Fibroblast of skin of abdomen (primary cell): ENCODE results near the gene RND2. TPM values are rescaled to one million over a fixed set of nuclear protein-coding genes. Genes with fewer than 3 reads are reported as not detected.
"Not testable (repeated sequence)": the region's sequence is repeated elsewhere in the genome, so short reads cannot be mapped to it uniquely, and the experiment has no call there.

ENCODE experiments used
- DNase-seq: peaks from one replicate; pipeline ENCODE4 v3.0.0-alpha.2; 2013
- polyA plus RNA-seq, 2 experiments: library from polyadenylated mRNA; unstranded; fragments of 120-200 nt; gene quantifications; one replicate each; pipeline ENCODE4 v1.2.1, GENCODE V29; 2013; ENCODE audit not compliant: insufficient read length in 2 of 2

Gene RND2, protein sequence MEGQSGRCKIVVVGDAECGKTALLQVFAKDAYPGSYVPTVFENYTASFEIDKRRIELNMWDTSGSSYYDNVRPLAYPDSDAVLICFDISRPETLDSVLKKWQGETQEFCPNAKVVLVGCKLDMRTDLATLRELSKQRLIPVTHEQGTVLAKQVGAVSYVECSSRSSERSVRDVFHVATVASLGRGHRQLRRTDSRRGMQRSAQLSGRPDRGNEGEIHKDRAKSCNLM
- 0.72 TPM for polyA plus RNA-seq (2013, experiment 1 of 2; ENCODE audit: insufficient read length)
- 0.81 TPM for polyA plus RNA-seq (2013, experiment 2 of 2; ENCODE audit: insufficient read length)

DNA sequence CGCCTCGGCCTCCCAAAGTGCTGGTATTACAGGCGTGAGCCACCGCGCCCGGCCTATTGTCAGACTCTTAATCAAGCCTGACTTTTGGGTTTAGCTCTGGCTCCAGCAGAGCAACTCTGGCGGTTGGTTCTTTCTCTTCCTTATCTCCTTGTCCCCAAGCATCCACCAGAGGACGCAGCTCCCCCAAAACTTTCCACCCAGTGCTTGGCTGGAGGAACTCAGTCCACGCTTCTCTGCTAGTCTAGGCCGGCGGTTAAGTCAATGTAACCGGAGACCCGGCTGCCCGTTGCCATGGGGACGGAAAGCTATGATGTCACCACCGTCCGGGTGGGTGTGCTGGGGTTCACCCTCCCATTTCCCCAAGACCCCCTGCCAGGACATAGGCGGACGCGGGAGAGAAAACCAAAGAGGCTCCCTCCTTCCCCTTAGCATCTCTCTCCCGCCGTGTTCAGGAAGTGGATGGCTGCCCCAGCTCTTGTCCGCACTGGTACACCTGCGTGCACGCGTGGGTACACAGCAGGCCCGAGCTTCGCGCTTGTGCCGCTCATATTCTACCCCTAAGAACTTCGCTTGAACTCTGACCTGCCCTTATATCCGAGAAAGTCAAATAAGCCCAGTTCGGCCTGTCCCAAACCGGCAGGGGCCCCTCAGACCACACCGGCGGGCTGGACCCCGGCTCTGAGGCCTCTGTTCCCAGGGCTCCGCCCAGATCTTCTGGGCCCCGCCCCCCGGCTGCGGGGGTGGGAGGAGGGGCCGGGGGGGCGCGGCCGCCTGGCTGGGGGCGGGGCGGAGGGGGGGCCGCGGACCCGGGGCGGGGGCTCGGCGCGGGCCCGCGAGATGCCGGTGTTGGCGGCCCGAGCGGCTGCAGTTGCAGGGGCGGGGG lies at the start of gene RND2:
Gene RND2 (plus strand): TSS at position 825 of the 883 bp plus-strand sequence. CDS start 117 bp downstream, outside the sequence.
- DNase-seq, result peak; percentile 95

DNA sequence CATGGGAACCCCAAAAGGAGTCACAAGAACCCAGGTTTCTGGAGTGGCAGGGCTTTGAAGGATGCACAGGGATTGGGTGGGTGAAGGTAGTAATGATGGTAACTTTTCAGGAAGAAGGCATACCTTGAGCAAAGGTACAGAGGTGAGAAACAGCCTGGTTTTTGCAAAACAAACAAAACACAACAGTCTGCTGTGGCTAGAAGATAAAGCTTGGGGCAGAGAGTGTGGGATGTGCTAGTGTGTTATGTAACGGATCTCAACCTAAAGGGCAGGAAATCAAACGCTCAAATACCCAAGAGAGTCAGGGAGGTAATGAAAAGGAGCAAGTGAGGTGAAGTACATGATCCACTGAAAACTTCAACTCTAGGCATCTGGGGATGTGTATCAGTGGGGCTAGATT lies 49.8 kb upstream of the RND2 start:
- DNase-seq, result no peak

DNA sequence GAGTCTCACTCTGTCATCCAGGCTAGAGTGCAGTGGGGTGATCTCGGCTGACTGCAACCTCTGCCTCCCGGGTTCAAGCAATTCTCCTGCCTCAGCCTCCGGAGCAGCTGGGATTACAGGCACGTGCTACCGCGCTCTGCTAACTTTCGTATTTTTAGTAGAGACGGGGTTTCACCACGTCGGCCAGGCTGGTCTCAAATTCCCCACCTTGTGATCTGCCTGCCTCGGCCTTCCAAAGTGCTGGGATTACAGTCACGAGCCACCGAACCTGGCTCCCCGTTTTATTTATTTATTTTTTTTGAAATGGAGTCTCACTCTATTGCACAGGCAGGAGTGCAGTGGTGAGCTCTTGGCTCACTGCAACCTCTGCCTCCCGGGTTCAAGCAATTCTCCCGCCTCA lies 49.3 kb upstream of the RND2 start:
- not testable (repeated sequence) for DNase-seq

DNA sequence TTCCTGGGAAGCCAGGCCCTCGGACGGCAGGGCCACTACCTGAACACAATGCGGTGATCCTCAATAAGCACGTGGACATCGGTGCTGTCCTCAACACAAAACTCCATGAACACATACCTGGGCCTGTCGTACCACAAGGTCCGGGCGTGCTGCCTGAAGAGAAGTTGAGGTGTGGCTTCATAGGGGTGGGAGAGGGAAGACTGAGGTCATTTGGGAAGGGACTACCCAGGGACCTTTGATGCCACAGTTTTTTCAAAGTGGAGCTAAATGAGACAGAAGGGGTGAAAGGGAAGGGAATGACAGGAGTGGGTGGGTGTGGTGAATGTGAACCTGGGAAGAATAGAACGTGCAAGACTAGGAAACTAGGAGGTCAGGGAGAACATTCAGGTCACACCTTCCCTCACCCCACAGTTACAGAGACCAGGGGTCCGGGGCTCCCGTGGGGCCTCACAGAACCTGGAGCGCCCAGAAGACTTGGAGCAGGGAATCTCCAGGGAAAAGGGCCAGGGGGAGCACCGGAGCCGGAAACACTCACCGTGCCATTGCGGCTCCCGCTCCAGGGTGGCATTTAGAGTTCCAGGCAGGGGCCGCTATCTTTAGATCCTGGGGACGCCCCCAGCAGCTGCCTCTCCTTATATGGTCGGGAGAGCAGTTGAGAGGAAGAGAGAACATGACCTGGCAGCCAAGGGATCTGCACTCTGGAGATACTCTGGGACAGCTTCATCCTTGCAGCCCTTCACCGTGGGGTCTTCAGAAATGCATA lies 45.3 kb upstream of the RND2 start, which contains the start of gene PTGES3L:
Gene PTGES3L (minus strand): TSS at position 570 of the 763 bp plus-strand sequence. CDS start 27 bp downstream, at position 543.
- peak; percentile 59 for DNase-seq

DNA sequence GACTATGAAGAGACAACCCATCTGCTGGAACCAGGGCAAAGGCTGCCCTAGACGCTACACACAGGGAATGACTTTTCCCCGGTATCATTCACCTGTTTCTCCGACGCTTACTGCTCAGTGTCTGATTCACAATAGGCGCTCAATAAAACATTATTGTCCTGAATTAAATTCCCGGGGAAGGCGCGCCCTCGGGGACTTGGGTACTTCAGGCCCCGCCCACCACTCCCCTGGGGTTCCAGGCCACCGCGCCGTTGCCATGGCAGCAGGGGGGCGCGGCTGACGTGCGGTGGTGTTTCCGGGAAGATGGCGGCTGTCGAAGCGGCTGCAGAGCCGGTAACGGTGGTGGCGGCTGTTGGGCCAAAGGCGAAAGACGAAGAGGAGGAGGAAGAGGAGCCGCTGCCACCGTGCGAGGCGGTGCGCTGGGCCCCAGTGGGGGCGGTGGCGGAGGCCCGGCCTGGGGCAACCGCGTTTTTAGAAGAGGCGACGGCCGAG lies 44.7 kb upstream of the RND2 start, which contains the start of gene RUNDC1:
Gene RUNDC1 (plus strand): TSS at position 292 of the 492 bp plus-strand sequence. CDS start 12 bp downstream, at position 304.
- peak; percentile 84 for DNase-seq

DNA sequence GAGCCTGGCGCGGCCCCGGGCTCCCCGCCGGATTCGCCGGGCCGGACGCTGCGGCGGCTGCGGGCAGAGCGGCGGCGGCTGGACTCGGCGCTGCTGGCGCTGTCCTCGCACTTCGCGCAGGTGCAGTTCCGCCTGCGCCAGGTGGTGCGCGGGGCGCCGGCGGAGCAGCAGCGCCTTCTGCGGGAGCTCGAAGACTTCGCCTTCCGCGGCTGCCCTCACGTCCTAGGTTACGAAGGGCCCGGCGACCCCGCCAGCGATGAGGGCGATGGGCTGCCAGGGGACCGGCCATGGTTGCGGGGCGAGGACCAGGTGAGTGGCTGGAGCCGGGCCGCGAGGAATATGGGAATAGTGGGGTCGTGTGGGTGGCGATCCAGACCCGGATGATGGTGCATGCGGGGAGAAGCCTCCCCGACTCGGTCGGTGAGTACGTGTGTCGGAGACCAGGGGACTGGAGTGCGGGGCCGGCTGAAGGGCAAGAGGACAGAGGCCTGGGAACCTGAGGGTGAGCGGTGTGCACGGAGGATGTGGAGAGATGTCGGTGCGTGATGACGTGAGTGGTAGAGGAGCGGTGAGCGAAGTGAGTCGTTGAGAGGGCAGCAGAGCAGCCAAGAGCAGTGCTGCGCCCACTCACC lies 44.1 kb upstream of the RND2 start:
- DNase-seq, result peak; percentile 28

DNA sequence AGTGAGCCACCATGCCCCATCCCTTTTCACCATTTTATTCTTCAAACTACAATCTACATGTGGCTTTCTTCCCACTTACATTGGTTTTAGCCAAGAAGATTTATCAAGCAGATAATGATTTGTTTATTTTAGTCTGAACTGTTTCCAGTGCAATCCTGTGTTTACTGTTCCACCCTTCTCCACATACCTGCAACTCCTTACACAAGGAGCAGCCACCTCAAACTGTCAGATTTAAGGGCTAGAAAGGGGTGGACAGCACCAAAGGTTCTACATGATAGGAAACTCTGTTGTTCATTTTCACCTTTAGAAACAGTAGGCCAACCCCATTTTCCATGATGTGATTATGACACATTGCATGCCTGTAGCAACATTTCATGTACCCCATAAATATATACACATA lies 42.8 kb upstream of the RND2 start:
- DNase-seq, result no peak

DNA sequence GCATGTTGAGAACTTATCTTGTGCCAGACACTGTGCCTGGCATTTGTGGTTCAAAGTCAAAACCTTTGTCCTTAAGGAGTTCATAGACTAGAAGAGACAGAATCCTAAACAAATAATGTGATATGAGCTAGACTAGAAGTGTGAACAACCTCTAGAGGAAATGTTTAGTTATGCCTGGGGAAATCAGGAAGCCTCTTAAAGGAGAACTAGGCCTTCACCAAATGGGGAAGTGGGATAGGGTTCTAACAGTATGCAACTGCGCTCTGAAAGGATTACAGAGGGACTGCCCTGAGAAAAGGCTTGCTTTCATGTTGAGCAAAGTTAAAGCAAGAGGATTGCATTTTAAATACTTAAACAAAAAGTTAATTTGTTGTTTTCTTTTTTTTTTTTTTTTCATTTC lies 39.8 kb upstream of the RND2 start:
- DNase-seq, result no peak

DNA sequence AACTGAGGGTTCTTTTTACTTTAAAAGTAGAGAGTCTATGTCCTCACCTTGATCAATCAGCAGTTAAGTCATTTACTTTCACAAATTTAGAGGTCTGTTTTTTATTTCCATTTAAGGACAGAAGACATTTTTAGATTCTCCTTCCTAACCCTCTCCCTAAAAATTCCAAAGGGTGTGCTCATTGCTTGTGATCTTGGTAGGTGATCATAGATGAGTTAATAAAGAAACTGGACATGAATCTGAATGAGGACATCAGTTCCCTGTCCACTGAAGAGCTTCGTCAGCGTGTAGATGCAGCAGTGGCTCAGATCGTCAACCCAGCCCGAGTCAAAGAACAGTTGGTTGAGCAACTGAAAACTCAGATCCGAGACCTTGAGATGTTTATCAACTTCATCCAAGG lies 35.9 kb upstream of the RND2 start:
- DNase-seq, result no peak

DNA sequence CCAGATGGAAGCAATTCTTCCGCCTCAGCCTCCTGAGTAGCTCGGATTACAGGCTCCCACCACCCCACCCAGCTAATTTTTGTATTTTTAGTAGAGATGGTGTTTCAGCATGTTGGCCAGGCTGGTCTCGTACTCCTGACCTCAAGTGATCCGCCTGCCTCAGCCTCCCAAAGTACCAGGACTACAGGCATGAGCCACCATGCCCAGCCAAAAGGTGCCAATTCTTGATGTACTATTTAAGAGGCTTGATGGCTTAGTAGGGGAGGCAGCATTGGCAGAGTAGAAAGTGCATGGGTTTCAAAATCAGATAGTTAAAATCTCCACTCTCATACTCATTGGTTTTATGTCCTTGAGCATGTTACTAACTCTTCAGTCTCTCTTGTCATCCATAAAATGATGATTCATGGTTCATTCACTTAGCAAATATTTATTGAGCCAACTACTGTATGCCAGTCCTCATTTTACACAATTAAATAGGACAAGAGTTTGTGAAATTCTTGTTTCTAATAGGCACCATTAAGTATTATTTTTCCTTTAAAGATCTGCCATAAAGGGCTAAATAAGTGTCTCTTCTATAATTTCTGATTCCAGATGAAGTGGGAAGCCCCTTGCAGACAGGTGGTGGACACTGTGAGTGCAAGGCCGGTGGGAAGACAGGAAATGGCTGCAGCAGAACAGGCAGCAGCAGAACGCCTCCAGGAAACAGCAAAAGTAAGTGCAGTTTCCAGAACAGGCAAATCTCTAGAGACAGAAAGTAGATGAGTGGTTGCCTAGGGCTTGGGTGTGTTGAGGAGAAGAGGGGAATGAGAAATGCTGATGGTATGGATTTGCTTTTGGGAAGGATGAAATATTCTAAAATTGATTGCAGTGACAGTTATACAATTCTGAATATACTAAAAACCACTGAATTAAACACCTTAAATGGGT lies 35.0 kb upstream of the RND2 start:
- peak; percentile 45 for DNase-seq

DNA sequence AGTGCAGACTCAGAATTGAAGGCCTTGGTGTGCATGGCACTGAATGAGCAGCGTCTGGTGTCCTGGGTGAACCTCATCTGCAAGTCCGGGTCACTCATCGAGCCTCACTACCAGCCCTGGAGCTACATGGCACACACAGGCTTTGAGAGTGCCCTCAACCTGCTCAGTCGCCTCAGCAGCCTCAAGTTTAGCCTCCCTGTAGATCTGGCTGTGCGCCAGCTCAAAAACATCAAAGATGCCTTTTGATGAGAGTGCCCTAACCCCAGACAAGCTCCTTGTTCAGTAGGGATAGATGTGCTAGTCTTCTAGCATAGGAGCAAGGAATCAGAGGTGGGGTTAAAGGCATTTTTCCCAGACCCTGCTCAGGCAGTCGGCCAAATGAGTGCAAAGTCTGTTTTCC lies 33.6 kb upstream of the RND2 start:
- no peak for DNase-seq

DNA sequence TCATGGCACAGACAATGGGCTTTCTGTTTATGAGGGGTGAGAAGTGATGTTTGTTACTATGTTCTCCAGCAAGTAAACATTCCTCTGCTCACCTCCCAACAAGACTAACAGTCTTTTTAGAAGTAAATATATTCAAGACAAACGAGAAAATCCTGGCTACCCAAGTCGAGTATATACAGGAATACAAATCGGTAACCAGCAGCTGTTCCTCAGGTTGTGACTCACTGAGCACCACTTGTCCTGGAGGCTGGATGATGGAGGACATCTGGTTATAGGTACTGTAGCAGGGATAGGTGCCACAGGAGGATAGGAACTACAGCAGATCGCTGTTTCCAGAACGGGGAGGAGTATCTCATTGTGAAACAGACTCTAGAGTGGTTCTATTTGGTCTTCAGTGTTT lies 32.2 kb upstream of the RND2 start:
- DNase-seq, result no peak

DNA sequence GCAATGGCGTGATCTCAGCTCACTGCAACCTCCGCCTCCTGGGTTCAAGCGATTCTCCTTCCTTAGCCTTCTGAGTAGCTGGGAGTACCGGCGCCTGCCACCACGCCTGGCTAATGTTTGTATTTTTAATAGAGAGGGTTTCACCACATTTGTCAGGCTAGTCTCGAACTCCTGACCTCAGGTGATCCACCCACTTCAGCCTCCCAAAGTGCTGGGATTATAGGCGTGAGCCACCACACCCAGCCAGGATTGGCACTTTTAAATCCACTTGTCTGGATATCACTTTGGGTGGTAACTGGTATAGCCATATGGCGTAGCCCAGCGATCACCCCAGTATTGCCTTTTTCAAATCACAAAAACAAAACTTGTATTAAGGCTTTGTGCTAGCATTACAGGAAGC lies 31.1 kb upstream of the RND2 start:
- not testable (repeated sequence) for DNase-seq

DNA sequence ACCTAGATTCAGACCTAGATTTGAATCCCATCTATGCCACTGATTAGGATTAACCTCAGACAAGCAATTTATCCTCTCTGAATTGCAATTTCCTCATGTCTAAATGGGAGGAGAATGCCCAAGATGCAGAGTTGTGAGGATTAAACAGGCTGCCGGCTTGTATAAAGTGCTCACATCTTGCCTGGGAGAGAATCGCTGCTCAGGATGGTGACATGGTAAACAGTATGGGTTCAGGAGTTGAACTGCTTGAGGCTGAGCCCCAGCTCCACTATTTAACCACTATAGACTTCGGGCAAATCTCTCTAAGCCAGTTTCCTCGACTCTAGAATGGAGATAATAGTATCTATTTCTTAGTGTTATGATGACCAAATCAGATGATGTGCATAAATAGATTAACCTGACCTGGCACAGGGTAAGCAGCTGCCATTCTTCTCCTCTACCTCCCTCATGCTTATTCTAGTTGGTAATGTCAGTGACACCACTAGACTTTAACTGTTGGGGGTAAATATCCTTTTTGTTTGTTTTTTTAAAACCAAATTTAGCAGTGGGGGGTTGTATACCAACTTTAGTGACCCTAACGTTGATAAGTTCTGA lies 27.5 kb upstream of the RND2 start:
- no peak for DNase-seq

DNA sequence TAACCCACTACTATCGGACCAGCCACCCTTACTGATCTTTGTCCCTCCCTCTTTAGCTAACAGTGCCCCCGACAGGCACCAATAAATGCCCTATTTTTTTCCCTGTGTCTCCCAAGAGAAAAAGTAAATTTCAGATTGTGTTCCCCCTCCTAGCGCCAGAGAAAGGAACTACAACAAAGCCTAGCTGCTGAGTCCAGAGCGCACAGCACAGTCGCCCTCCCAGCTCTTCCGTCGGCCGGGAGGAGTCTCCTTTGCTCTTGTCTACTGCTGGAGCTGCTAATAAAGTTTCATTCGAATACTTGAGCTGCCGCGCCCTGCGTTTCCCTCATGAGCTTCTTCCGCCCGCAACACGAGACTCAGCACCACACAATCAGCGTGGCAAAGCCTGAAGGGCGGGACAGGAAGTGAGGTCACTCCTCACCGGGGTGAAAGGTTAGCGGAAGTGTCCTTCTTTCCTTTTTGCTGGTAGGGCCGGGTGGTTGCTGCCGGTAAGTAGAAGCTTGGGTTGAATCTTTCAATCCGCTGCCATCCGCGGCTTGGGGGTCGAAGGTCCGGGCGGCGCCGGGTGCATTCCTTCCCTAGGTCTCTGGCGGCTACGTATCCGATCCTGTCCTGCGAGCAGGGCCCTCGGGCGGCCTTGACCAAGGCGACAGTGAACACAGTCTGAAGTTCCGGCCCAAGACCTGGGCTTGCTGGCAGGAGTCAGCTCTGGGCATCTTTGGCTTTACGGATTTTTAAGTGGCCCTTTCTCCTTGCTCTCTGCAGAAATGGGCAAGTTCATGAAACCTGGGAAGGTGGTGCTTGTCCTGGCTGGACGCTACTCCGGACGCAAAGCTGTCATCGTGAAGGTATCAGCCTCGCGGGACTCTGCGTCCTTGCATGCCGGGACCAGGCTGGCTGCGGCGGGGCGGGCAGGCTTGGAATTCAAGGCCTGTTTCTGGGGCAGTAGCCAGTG lies 26.8 kb upstream of the RND2 start, which contains the start of gene RPL27:
Gene RPL27 (plus strand): TSS at position 436 of the 955 bp plus-strand sequence. CDS start 332 bp downstream, at position 768.
- peak; percentile 100 for DNase-seq

DNA sequence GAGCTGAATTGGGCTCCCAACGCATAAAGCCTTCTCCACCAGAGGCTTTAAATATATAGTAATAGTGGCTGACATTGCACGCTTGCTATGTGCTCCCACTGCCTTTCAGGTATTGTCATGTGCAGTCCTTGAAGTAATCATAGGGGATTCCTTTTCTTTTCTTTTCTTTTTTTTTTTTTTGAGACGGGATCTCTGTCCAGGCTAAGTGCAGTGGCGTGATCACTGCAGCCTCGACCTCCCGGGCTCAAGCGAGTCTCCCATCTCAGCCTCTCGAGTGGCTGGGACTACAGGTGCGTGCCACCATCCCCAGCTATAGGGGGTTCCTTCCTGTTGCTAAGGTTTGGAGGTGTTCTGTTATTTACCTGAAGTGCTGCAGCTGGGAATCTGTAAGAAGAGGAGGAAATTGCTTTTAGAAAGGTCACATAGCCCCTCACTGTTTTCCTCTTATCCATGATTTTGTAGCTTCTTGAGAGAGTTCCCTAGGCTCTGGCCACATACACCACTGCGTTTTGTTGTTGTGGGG lies 26.0 kb upstream of the RND2 start:
- DNase-seq, result no peak

DNA sequence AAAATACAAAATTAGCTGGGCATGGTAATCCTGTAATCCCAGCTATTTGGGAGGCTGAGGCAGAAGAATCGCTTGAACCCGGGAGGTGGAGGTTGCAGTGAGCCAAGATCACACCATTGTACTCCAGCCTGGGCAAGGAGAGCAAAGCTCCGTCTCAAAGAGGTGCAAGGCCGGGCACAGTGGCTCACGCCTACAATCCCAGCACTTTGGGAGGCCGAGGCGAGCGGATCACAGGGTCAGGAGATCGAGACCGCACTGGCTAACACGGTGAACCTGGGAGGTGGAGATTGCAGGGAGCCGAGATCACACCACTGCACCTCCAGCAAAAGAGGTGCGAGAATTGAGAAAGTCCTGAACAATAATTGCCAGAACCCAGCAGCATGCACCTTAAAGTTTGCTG lies 24.1 kb upstream of the RND2 start:
- not testable (repeated sequence) for DNase-seq

DNA sequence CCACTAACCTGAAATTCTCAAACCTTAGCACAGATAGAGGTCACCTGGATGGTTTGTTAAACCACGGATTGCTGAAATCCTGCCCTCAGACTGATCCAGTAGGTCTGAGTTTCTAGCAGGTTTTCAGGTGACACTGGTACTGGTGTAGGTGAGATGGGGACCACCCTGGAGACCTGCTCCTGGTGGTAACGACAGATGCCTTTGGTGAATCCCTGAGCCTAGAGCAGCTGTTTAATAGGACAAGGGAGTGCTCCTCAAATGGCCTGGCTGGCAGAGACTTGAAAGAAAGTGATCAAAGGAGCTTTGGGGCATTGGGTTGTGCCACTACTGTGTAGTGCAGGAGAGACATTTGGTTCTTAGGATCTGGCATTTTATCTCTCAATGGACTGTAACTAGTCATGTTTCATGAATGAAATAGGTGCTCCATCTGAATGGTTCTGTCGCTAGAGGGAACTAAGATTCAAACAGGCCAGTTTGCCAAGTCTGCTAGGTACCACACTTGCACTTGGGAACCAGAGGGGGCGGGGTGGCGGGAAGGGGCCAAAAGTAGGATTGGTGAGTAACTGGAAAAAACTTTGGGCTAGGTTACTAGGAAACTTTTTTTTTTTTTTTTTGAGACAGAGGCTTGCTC lies 21.4 kb upstream of the RND2 start:
- peak; percentile 48 for DNase-seq
